HL-60/S4 treated with phorbol 12-myristate 13-acetate at 8.2 ng/mL for 4 days and 3 days (cell line): ENCODE data around the gene NECTIN1.

ENCODE experiments used
- in situ Hi-C: fragments of 300-500 bp; cut with MboI; formaldehyde crosslinking; loops from 2 replicates; pipeline ENCODE4 v1.15.0; 2022; ENCODE audit warnings: low sequenced_read_pairs

NECTIN1 gene

DNA sequence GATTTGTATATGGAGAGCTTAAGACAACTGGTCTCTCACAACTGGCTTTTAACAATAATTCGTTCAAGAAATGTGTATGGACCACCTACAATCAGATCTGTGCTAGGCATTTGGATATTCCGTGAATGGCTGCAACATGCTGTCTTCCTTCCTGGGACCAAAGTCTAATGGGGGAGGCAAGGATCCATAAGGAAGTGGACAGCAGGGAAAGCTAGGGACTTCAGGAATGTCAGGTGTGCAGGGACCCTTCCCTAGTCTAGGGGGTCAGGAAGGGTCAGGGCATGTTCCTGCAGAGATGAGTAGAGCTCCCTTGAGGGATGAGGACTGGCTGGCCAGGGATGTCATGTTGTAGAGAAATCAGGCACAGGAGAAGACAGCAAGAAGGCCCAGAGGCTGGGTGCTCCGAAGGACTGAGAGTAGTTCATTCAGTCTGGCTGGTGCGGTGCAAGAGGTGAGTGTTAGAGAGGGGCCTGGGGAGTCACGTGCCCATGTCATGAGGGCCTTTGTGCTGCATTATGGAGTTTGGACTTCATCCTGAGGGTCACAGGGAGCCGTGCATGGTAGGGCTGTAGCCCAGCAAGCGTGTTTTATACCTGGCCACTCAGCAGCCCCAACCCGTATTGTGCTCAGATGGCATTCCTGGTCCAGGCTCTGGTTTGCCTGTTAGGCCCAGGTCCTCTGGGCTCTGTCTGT is 8.5 kb upstream of the NECTIN1 start:
- in situ Hi-C loops, result loop anchor here (25.0 kb wide), 1 partner anchor 250 kb away; no protein-coding TSS in a partner anchor

DNA sequence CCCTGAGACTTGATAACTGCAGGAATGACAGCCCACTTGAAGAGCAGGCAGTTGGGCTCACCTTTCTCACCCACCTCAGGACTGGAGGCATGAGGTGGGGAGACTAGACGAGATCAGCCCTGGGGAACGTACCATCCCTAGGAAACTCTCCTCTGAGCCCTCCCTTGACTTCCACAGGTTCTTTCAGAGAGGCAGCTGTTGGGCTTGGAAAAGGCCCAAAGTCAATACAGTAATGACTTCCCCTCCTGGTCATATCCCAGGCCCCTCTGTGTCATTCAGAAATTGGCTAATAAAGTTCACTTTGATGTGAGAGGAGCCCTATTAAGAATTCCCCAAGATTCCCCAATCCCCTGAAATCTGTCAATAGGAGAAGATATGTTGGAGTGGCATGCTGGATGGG is 5.8 kb upstream of the NECTIN1 start:
- in situ Hi-C loops, result loop anchor here (25.0 kb wide), 1 partner anchor 247 kb away; no protein-coding TSS in a partner anchor

DNA sequence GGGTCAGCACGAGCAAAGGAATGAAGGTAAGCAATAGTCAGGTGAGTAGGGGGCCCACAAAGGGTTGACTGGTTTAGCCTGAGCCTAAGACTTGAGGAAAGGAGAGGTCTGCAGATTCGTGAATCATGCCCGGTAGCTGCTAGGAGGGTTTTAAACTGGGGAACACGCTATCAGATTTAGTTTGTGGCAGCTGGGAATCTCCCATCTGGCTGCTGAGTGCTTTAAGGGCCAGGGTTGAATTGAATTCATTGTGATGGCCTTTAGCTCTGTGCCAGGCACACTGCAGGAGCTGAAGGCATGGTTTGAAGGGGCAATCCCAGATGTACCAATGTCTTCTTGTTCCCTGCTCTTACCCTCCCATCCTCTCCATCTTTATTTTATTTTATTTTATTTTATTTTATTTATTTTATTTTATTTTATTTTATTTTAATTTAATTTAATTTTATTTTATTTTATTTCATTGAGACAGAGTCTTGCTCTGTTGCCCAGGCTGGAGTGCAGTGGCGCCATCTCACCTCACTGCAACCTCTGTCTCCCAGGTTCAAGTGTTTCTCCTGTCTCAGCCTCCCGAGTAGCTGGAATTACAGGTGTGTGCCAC is 1.9 kb upstream of the NECTIN1 start:
- in situ Hi-C loops, result loop anchor here (25.0 kb wide), 1 partner anchor 244 kb away; no protein-coding TSS in a partner anchor

DNA sequence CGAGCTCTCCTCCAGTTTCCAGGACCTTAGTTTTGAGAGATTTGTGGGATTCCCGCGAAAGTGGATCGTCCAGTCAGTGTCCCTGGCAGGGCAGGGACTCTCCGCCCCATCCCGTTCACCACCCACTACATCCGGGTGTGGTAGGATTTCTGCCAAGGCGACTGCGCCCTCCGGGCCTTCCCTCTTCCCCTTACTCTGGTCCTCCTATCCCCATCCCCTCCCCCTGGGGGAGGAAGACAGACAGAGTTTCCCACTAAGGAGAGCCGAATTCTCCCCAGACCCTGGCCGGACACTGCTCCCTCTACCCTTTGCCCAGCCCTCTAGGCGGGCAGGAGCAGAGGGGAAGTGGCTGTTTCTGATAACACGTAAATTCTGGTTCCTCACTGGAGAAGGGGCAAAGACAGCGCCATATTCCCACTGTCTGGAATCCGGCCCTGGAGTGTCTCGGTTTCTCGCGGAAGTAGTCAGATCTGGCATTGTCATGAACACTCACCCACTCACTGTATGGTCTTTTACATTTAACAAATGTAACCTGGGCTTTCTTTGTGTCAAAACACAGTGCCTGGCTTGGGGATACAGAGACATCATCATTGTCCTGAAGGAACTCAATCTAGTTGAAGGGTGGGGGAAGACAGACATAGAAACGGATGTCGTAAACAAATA is 1.1 kb upstream of the NECTIN1 start:
- in situ Hi-C loops, result loop anchor here (25.0 kb wide), 1 partner anchor 243 kb away; no protein-coding TSS in a partner anchor

DNA sequence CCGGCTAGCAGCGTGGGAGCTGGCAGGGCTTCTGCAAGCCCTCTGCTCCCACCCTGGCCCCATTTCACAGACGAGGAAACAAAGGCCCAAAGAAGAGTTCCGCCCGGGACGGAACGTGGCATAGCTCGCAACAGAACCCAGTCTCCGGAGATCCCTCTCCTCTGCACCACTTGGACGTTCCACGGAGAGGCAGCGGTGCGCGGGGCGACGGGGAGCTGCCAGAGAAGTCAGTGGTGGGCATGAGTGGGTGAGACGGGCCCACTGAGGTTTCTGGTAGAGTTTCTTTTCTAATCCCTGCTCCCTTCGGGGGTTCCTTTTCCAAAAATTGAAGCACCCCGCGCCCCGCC is 554 bp upstream of the NECTIN1 start:
- in situ Hi-C loops, result loop anchor here (25.0 kb wide), 1 partner anchor 242 kb away; no protein-coding TSS in a partner anchor

DNA sequence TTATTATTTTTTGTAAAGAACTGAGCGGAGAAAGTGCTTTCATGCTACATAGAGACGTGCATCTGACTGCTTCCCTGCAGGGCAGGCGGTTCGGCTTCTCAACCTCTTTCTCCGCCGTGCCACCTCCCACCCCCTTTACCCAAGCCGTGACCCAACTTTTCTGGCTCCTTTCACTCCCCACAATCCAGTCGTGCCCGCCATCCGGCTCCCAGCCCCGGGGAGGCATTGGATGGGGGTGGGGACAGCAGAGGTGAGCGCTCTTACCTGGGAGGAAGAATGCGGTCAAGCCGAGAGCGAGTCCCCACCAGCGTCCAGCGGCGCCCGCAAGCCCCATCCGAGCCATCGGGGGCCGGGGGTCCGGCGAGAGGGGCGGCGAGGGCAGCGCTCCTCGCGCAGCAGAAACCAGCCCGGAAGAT is 781 bp downstream of the NECTIN1 start:
- in situ Hi-C loops, result loop anchor here (25.0 kb wide), 1 partner anchor 241 kb away; no protein-coding TSS in a partner anchor

DNA sequence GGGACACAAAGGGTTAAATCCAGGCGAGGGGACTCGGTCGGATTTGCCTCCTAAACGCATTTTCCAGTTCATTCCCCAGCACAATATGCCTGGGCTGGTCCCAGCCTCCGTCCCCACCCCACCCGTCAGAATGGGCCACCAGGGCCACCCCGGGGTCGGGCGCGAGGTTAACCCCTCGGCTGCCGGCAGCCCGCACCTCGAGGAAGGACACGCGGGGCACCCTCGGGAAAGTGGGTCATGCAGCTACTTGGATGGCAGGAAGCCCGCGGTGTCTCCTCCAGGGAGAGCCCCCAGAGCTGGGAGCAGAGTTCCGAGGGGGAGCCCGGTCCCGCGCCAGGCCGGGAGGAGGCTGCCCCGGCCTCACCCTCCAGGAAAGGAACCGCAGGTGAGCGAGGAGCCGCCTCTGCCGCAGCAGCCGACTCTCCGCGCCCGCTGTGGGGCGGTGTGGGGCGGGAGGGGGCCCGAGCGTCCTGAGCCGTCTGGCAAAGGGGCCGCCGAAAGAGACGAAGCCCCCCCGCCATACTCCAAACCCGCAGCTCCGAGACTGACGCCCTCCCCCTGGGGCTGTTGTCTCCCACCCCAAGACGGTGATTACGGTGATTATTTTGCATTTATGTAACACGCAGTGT is 1.4 kb downstream of the NECTIN1 start:
- in situ Hi-C loops, result loop anchor here (25.0 kb wide), 1 partner anchor 240 kb away; no protein-coding TSS in a partner anchor

DNA sequence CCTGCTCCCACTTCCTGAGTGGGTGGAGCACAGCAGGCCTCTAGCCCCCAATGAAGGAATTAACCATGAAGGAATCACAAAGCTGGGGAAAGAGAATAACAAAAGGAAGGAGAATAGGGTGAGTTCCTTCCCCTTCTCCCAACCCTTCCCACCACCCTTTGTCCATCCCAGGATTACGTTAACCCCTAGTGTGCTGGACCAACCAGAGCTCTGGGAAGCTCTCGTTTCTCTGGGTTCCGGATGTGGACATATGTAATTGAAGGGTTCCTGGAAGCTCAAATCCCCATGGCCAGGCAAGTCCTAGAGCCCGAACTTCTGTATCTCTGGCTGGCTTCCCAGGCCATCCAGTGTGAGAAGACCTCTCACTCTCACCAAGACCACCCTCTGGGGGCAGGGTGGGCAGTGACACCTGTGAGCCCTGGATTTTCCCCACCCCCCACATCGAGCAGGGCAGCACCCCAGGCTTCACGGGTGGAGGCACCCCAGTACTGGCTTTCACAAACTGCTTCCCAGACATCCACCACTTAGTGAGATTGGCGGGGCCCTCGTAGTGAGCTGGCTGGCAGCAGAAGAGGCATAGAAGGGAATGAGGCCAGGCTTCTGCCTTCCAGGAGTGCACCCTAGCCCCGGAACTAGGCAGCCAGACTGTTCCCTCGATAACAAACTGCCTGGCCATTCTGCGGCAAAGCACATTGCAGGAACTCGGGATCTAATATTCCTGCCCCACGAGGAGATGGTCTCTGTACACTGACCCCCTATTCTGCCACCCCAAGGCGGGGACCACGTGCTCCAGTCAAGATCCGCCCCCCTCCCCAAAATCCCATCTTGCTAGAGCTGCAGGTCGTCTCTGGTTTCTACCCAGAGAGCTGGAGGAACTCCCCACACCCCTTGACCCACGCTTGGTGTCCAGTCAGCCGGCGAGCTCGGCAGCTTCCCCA is 2.1 kb downstream of the NECTIN1 start:
- in situ Hi-C loops, result loop anchor here (25.0 kb wide), 1 partner anchor 240 kb away; no protein-coding TSS in a partner anchor

DNA sequence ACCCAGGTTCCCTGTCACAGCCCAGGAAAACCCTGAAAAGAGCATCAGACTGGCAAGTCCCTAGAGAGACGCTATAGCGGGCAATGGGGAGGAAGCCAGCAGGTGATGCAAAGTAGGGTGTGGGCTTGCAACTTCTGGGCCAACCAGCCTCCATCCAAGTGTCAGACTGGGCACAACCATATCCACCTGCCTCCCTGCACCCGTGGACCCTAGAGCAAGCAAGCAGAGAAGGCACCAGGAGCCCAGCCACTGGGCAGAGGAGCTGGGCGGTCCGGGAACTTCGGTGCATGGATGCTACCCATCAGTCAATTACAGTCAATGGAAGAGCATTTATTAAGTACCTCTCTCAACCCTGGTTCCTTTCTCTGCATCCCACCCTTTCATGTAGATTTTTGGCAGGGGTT is 2.8 kb downstream of the NECTIN1 start:
- in situ Hi-C loops, result loop anchor here (25.0 kb wide), 1 partner anchor 239 kb away; no protein-coding TSS in a partner anchor

DNA sequence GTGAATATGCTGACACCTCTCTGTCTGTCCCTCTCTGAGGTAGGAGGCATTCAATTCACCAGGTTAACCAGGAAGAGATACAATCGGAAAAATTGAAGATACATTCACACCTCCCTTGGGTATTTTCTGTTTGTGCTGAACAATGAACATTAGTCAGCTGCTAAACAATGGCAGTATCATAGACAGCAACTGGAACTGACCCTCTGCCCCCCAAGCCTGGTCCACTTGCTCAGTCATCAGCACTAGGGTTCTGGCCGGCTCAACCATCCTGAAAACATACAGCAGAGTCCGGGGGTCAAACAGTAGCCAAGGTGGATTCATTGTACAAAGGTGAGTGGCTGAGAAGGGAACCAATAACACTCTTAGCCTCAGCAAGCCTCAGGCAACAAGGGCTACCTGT is 4.0 kb downstream of the NECTIN1 start:
- in situ Hi-C loops, result loop anchor here (25.0 kb wide), 1 partner anchor 238 kb away; no protein-coding TSS in a partner anchor

DNA sequence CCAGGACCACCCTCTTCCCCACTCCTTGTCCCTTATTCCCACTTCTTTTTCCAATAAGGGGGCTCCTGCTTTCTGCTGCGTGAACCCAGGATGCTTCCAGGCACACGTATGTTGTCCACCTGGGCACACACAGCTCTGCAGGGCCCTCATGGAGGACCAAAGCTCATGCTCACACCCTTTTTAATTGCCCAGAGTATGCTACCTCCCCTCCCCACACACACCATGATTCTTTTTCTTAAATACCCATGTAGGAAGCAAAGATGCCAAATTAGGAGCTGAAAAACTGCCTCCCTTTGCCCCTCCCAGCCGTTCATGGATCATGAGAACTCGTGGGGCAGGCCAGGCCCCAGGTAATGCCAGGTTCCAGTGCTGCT is 5.1 kb downstream of the NECTIN1 start:
- in situ Hi-C loops, result no loop called here

DNA sequence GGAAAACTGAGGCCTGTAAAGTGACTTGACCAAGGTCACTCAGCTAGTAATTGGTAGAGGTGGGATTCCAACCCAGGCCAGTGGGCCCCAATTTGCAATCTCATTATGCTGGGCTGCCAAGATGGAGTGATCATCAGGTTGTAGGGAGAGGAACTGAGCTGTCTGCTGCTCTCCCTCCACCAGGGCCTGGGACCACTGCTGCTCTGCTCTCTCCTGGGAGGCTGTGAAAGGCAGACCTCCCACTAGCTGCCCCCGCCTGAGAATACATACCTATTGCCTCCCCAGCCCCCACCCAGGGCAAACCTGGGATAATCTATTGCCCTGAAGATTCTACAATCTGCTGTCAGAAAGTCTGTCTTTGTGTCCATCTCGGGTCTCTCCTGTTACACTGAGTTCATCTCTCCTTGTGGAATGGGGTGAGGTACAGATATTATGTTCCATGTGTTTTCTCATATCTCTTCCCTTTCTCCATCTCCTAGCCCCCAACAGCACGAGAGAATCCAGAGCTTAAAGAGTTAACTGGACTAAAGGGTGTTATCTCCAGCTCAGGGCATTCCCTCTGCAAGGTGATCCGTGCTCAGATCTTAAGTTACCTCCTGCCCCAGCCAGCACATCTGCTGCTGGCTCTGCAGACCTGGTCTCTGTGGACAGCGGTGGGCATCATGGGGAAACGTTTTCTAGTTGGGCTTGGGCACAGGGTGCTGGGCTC is 5.6 kb downstream of the NECTIN1 start:
- in situ Hi-C loops, result no loop called here

DNA sequence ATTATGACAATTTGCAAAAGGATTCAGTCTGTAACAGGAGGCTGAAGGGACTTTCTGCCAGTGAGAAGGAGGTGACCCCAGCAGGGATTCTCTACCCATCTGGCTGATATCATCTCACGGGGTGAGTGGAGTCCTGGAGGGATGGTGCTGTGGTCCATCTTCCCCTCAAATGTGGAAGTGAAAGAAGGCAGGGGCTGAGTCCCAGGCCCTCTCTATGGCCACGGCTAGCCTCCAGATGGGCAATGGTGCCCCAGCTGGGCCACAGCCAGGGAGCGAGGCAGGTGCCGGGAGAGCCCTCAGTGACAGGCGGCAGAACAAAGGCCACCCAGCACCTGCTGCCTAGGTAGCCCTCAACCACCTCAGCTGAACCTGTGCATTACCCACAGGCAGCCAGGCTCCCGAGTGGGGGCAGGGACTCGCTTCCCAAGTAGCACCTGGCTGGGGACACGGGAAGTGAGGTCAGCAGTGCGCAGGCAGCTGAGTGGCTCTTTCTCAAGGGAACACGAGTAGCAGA is 6.7 kb downstream of the NECTIN1 start:
- in situ Hi-C loops, result no loop called here

DNA sequence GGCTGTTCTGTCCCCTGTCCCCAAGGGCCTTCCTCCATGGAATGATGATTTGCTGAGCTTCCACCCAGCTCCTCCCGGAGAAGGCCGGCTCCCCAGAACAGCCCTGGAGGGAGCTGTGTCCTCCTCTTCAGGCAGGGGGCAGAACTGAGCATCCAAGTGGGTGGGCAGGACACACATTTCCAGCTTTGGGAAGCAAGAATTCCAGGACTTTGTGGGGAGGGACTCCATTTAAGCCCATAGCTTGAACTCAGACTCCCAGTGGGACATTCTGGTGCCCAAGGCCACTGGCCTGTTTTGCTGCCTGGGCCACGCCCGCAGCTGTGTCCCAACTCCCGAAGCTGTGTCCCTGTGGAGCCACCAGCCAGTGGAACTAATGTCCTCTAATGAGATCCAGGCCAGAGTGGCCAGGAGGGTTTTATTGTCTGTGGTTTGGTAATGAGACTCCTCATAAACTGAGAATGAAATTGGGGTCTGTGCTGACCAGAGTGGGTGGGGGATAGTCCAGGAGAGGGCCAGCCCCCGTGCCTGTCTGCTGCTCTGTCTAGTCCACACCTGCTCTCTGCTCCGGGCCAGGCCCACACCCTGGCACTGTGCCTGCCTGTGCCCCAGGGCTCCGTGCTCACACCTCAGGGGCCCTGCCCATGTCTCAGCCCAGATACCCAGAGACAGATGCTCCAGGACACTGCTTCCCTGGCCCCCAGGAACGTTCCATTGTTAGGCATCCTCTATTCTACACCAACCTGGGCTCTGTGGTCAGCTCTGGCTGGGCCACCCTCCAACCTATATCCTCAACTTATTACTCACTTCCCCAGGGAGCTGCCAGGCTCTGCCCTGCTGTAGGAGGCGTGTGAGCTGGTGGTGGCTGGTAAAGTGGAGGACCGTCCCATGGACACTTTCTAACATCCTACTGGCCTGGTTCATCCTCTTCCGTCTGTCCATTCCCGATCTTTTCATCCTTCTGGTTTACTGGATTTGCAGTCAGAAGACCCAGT is 7.6 kb downstream of the NECTIN1 start:
- in situ Hi-C loops, result no loop called here

DNA sequence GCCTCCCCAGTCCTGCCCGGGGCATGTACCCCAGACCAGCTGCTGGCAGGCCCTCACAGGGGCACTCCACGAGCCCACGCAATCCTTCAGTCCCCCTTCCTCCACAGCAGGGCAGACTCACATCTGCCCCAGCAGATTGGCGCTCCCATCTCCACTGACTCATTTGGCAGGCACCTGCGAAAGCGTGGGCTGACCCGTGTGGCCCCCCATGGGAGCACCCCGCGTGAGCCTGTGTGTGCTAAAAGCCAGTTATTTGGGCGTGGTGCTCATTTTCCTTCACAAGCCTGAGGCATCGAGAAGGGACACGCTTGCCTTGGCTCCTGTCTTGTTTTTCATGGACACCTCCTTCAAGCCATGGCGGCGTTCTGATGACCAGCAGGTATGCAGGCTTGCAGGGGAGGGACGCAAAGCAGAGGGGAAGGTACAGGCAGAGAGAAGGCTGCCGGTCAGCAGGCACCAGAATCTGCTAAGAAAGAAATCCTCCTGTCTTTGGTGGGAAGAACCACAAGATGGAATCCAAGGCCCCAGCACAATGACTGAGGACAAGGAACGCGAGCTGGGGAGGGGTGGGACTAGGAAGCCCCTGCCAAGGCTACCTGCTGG is 8.6 kb downstream of the NECTIN1 start:
- in situ Hi-C loops, result no loop called here

DNA sequence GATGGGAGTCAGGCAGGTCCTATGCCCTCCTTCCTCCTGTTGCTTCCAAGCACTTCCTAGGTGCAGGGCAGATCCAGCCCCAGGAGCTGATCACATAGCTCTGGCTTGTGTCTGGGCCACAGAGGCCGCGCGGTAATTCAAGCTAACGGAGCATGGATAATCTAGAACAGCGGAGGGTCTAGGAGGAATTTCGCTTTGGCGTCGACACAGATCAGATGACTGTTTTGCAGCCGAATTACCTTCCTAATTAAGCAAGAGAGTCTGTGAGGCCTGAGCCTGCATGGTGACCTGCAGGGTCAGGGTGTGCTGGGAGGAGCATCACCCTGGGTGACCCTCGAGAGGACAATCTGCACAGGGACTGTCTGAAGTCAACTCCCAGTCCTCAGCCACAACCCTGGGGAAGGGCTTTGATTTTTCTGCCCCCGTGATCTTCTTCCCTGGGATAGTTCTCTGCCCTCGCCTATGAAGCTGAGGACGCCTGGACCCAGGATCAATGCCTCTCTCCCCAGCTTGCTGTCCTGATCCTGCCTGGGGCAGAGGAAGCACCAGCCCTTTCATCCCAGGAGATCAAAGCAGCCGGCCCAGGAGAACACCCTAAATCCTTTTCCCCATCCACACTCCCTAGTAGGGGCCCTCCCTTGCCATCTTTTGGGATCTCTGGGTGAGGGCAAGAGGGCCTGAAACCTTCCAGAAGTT is 11.0 kb downstream of the NECTIN1 start:
- in situ Hi-C loops, result no loop called here
